Hepatocyte (in vitro differentiated cells): Measurements from ENCODE around the gene AP5S1.

ENCODE experiments used
- CTCF ChIP-seq: fragments of 200-600 bp; sonication (generic); IDR thresholded peaks from 2 replicates; pipeline ENCODE4 v1.5.1; 2016; ENCODE audit warnings: antibody characterized with exemption, mild to moderate bottlenecking; ENCODE audit not compliant: poor library complexity
- EZH2 ChIP-seq: fragments of 200-600 bp; sonication (generic); IDR thresholded peaks from 2 replicates; pipeline ENCODE4 v1.6.1; 2016; ENCODE audit warnings: antibody characterized with exemption, mild to moderate bottlenecking, borderline replicate concordance

- TF ChIP-seq CTCF (no peak), EZH2 (no peak)
Observed at GRCh38 chr20:3828798-3829197, 8.5 kb downstream of the AP5S1 start.
